GM21367 (cell line): Measurements from ENCODE around the gene CCDC57.
"Not testable (repeated sequence)": the region's sequence is repeated elsewhere in the genome, so short reads cannot be mapped to it uniquely, and the experiment has no call there.

Experiments
- ATAC-seq: cut with Tn5 transposase; IDR thresholded peaks from one replicate; pipeline ENCODE4 v1.9.1; 2021; ENCODE audit not compliant: unreplicated experiment

CCDC57 gene

GRCh38 chr17:82204831-82205719, 7.6 kb downstream of the CCDC57 start:
- no peak for ATAC-seq

GRCh38 chr17:82203920-82204319, 8.7 kb downstream of the CCDC57 start:
- ATAC-seq: no peak

GRCh38 chr17:82202981-82203380, 9.7 kb downstream of the CCDC57 start:
- ATAC-seq: no peak

- ATAC-seq: no peak
Measured at GRCh38 chr17:82201498-82201910, 11.1 kb downstream of the CCDC57 start.

- no peak for ATAC-seq
Measured at GRCh38 chr17:82200743-82201497, 11.7 kb downstream of the CCDC57 start.

- no peak for ATAC-seq
Measured at GRCh38 chr17:82200135-82200534, 12.5 kb downstream of the CCDC57 start.

- no peak for ATAC-seq
Measured at GRCh38 chr17:82199496-82199895, 13.1 kb downstream of the CCDC57 start.

GRCh38 chr17:82198092-82198491, 14.6 kb downstream of the CCDC57 start:
- no peak for ATAC-seq

GRCh38 chr17:82195675-82196672, 16.7 kb downstream of the CCDC57 start:
- no peak for ATAC-seq

GRCh38 chr17:82194765-82195164, 17.9 kb downstream of the CCDC57 start:
- ATAC-seq: no peak

- ATAC-seq: no peak
Measured at GRCh38 chr17:82193520-82194220, 19.0 kb downstream of the CCDC57 start.

- ATAC-seq: not testable (repeated sequence)
Measured at GRCh38 chr17:82193050-82193449, 19.6 kb downstream of the CCDC57 start.

GRCh38 chr17:82188001-82188961, 24.4 kb downstream of the CCDC57 start:
- ATAC-seq: no peak

- no peak for ATAC-seq
Measured at GRCh38 chr17:82187500-82187899, 25.1 kb downstream of the CCDC57 start.

GRCh38 chr17:82186221-82186620, 26.4 kb downstream of the CCDC57 start:
- ATAC-seq: no peak

GRCh38 chr17:82184761-82185160, 27.9 kb downstream of the CCDC57 start:
- ATAC-seq: no peak

- ATAC-seq: no peak
Measured at GRCh38 chr17:82180776-82181528, 31.7 kb downstream of the CCDC57 start.

- ATAC-seq: no peak
Measured at GRCh38 chr17:82179946-82180475, 32.6 kb downstream of the CCDC57 start.
